GM19238 (cell line): ENCODE results near the gene SYNPR.

Experiments
- DNase-seq: peaks from one replicate; pipeline ENCODE4 v3.0.0; 2011; ENCODE audit warnings: low spot score; ENCODE audit not compliant: insufficient read length

SYNPR gene

DNA sequence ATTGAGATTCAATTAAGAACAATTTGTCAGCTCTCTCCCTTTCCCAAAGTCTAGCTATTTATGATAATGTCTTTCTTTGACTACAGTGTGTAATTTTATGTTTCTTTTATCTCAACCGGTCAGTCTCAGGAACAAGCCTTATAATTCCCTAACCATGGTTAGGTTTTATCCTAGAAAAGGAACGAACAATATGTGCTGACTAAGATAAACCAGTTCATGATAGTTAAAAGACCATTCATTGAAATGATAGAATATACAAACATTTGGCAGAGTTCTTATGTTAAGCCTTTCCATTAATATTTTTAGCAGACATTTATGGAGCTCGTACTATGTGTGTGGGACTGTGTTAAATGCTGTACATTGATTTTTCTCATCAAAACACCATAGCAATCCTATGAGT is 106.3 kb downstream of the SYNPR start:
- no peak for DNase-seq

DNA sequence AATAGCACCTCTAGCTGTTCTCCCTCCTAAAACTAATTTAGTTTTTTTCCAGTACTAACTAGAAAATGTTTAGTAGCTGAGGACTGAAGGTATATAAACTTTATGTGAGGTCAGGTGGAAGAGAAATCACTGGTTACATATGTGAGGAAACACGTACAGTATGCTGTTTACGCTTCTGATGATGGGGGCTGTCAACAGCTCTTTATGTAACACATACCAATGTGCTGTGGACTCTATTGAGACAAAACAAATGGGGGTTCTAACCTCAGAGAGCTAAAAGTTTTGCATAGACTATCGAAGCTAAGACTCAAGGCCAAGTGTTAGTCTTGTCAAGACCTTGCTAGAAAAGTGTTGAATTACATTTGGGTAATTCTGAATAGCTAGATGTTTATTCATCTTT is 107.5 kb downstream of the SYNPR start:
- DNase-seq: no peak

DNA sequence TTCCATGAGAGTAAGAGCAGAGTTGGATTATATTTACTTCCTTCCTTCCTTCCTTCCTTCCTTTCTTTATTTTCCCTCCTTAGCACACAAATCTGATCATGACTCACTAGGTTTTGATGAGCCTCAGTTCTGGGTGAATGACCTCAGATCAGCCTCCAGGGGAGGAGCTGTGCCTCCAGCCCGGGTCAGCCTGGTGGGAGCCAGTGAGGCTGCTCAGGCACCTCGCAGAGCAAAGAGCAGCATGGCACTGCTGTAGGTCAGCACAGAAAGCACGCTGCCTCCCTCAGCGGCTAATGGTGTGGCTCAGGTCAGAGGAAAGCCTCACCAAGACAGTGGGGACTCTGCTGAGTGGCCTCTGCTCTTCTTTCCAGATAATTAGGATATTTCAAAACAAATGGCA is 108.5 kb downstream of the SYNPR start:
- DNase-seq: no peak

DNA sequence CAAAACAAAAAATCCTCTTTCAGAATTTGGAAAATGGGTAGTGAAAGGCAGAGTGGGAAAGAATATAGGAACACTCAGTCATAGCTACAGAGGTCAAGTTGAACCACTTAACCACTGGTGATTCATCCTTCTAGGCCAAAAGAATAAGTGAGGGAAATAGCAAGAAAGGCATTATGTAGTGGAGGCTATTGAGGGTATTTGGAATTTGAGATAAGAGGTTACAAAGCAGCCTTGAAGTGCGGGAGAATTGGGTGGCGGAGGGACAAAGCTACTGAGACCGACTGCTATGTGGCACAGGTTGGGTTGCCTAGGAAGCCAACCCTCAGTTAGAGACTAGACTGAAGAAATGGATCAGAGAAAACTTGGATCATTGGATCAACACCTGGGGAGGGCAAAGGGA is 109.5 kb downstream of the SYNPR start:
- DNase-seq: no peak

DNA sequence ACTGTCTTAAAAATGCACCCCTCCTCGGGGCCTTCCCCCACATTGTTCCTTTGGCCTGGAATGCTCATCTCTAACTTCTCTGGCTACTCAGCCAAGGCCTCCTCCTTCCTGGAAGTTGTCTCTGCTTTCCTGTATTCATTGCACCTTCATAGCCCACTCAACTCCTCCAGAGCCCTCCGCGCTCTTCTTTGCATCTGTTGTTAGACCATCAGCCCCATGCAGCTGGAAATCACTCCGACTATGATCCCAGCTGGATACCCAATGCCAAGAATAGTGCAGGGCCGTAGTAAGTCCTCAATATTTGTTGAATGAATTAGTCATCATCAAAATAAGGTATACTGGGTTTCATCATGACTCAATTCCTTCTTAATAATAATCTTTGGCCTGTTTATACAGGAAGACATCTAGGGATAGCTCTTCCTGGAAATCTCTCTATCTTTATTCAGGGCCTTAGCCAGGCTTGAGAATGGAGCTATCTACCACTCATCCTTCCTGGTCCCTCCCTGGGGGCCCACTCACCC is 112.7 kb downstream of the SYNPR start:
- no peak for DNase-seq

DNA sequence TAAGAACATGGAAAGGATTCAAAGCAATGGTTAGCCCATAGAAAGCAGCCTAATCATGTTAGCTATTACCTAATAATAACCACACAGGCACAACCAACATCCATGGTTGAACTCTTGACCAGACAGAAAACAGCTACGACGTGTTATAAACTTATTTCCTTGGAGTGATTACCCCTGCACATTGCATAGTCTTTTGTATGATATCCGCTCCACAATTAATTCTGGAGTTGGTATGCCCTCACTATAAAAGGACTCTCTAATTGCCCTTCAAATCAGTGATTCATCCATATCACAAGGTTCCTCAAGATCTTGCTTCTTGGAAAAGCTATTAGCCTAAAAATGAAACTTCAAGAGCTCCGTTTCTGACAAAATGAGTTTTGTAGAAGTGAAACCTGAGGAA is 117.9 kb downstream of the SYNPR start:
- DNase-seq: no peak

DNA sequence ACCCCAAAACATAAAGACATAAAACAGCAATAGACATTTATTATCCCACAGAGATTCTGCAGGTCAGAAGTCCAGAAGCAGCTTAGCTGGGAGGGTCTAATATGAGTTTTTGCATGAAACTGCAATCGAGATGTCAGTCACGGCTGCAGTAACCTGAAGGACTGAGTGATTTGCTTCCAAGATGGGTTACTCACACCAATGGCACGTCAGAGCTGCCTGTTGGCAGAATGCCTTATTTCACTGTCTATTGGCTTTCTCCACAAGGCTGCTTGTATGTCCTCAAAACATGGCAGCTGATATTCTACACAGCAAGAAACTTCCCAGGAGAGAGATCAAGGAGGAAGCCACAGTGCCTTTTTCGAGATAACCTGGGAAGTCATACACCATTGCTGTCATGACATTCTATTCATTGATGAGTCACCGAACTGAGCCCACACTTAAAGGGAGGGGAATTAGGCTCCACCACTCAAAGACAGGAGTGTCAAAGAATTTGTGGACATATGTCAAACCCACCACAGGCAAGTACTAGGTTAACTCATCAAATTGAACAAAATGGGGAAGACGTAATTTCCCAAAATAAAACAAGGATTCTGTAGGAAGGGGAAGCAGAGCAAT is 122.2 kb downstream of the SYNPR start:
- DNase-seq: no peak

DNA sequence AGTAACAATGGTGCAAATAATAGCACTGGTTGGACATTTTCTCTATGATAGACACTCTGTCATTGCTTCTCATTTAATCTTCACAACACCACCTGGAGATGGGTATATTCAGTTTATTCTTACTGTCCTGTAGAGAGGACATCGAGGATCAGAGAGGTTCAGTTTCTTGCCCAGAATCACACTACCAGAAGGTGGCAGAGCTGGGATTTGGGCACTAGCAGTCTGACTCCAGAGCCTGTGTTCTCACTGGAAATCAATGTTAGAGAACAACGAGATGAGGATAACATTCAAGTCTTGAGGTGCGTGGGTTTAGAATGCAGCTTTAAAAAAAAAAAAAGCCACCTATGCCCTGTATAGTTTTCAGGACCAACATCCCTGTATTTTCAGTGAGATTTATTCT is 127.8 kb downstream of the SYNPR start:
- no peak for DNase-seq

DNA sequence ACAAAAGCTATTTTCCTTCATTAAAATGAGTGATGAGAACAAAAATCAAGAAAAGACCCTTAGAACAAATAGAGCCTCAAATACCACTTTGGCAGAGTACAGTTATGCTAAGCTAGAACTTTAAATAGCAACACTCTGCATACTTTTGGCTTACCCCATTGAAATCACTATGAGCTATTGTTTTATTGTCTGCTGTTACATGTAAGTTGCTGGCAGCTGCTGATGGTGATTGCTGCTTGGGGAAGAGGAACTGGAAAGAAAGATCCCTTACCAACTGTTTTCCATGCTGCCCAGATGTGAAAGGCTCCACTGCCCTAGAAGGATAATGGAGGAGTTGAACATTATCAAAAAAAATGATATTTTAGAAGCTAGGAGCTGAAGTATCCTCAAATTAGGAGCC is 135.4 kb downstream of the SYNPR start:
- DNase-seq: no peak

DNA sequence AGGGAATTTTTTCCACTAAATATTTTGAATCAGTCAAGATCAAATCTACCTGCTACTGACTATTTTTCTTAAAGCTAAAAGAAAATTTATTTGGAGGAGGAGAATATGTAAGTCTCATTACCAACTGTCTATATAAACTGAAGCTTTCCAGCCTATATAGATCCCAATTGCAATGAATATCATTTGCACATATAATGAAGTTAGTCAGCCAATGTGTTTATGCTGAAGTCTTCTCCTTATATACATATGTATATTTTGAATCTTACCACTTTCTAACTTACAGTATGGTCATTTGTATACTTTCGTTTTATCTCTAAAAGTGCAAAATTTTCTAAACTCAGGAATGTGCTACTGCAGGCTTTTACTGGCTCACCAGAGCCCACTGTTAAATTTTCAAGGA is 136.5 kb downstream of the SYNPR start:
- DNase-seq: no peak

DNA sequence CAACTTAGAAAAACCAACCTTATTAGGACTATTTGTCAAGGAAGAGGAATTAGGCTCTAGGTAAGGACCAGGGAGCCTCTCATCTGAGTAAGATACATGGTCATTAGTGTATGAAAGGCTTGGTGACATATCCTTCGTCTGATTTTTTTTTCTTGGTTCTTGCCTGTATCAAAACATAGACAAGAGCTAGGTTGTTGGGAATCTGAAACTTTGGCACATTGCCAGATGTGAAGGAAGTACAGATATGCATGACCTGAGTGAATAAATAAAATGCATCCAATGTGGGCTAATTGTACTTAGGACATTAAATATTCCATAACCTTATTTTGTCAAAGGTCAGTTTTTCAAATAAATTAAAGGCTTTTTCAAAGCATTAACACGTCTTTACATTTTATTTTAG is 151.8 kb downstream of the SYNPR start:
- DNase-seq: no peak

DNA sequence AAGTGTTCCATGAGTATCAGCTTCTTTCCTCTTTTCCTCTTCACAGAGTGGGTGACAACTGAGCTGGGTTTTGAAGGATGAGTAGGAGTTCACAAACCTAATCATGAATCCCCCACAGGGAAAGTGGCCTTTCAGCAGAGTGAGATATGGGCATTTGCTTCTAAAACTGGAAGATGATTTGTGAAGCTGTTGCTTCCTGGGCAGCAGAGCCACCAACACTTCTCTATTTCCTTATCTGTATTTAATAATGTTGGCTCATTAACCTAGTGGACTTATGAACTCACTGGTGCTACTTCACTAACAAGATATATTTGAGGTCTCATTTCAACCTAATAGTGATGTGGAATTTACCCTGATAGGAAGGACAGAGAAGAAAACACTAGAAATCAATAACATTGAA is 152.8 kb downstream of the SYNPR start:
- no peak for DNase-seq

DNA sequence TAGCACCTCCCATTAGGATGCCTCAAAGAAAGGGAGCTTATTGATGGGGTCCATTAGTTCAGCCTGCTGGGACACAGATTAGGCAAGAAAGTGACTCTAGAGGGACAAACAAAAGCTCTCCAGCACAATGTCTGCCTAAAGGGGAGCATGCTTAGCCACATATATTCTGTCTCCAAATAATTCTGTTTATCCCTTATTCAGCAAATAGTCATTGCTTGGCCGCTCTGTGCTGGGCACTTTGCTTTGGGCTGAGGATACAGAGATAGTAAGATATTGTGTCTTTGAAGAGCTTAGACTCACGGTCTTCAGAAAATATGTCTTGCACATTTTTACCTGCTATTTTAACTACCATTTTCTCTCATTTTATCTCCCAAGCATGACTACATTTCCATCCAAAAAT is 159.8 kb downstream of the SYNPR start:
- DNase-seq: no peak

DNA sequence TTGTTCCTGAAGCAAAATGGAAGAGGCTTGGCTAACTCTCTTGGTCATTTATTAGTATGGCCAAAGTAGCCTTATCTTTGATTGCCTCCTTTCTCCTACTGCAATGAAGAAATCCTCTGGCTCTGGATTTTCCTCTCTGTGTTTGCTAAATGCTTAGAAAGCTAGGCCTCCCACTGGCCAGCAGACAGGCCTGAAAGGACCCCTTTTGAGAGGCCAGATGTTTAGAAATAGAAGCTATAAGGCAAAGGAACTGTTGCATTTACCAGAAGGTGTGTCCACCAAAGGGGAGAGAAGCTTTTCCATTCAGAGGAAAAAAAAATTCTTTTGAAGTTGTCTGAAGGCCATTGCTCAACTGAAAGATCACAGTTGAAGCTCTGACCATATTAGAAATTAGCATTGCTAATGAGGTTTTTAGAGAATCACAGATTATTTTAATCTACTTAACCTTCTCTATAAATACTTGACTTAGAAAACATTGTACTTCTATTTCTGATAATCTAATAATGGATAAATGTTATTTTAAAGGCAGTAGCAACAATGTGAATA is 160.8 kb downstream of the SYNPR start:
- DNase-seq: no peak

DNA sequence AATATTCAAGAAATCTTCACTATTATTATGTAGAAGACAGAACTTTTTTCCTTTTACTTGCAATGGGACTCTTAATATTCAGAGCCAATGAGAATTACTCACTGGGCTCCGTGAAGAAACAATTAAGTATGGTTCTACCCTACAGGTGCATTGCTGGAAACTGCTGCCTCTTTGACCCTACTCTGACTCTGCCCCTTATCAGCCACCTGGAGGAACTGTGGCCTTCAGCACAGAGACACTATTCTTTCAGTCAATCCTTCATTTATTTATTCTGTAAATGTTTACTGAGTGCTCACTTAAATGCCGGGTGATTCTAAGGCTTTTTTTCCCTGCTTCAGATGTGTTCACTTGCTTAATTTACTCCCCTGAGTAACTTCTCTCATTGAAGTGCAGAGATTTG is 163.2 kb downstream of the SYNPR start:
- no peak for DNase-seq

DNA sequence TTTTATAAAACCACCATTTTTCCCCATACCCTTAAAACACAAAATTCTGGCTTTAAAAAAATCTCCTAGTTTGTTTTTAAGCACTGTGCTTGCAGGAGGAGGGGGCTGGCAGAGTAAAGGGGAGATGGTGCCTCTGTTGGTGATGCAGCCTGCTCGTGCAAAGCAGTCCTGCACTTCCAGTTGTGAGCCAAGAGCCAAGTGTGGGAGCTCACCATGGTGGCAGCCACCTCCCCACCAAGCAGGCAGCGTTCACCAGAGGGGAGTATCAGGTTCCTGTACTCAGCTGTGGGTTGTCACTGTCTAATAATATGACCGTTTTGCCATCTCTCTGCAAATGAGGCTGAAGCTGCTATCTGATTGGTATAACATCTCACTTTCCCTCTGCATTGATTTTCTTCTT is 164.8 kb downstream of the SYNPR start:
- no peak for DNase-seq

DNA sequence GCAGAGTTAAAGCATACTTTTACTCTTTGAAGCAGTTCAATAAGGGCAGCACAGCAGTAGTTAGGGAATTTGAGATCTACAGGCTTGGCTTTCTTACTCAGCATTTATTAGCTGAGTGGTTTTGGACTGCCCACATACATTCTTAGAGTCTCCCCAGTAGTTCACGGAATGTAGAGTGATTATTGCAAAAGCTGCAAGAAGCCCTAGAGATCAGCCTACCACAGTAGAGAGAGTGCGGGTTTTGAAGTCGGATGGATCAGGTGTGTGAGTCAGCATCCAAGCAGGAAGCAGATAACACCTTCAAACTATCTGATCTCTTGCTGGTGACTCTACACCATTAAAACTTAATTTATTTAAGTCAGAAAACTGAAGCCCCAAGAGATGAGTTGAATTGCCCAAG is 171.9 kb downstream of the SYNPR start:
- DNase-seq: no peak

DNA sequence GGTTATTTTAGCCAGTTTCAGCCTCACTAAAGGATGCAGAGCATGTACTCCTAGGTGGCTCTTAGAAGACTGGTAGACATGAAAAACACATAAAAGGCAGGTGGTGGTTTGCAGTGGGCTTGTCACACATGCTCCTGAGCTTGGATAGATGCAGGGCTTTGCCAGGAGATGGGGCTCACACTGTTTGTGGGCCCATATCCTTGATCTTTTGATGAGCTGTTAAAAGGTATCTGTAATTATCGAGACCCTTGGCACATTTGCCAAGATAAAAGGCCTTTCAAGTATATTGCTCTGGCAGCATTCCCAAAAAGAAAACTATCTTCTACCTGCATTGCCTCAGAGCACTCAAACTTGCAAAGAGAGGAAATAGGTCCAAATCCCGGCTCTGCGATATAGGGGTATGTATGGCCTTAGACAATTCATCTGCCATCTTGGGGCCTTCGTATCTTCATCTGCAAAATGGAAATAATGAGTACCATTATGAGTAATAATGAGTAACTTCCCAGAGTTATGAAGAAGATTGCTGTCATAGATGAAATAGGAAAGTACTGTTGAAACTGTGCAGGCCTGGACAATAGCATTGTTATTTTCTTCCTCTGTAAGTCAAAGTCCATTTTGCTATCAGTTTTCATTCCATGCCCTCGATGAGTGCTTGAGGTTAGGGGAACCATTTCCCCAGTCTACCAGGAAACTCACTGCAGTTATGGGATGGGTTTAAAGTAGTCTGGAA is 172.7 kb downstream of the SYNPR start:
- no peak for DNase-seq

DNA sequence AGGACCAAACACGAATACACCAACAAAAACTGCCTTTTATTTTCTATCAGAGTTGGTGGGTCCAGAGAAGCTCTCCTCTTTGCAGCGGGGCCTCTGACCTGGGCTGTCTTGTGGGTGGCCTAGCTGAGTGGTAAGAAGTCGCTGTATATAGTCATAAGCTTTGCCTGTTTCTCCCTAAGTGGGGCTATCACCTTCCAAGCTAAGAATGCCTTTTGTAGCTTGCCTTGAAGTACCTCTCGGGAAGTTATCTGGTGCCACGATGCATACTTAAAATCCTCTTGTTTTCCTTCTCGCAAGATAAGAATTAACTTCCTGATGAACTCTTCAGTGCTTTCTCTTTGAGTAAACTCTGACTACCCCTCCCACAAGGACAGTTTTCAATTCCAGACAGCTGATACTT is 178.8 kb downstream of the SYNPR start:
- DNase-seq: no peak

DNA sequence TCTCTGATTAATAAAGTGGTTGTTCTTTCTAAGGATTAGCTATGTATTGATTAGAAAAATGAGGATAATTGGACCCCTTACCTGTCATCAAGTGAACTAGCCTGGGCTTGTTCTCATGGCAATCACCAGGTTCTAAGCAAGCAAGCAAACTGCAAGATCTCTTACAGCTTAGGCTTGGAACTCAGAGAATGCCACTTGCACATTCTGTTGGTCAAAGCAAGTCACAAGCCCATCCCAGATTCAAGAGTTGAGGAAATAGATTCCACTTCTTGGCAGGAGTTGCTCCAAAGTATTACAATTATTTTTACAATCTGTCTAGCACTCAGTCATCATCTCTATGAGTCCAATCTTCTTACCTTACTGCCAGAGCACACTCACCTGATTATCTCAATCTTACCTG is 180.3 kb downstream of the SYNPR start:
- DNase-seq: no peak

DNA sequence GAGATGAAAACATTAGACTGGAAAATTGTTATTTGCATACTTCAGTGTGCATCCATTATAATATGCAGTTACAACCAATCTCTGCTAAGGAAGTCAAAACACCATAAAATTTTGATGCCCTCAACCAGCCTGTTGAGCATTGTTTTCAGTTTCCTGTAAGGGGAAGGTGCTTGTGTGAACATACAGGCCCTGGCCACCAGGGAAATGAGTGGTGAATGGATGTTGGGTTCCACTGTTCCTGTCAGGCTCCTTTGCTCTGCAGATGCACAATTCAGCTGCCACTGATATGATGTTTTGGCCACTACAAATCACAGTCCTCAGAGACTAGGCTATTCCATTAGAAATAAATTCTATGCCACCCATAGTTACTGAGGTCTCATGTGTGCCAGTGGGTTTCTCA is 184.6 kb downstream of the SYNPR start:
- DNase-seq: no peak

DNA sequence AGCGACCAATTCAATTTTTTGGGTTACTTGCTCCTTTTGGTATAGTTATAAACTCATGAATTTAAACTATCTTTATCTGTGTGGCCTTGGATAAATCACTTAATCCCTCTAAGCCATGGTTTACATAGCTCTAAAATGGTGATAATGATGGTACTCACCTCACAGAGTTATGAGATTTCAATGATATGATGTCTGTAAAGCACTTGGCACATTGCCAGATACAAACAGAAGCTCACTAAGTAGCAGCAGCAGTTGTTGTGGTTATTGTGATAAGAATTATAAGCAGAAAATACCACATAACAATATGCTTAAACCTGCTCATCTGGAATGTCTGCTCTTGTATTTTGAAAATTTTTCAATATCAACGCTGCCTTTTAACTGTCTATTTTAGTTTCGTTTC is 189.3 kb downstream of the SYNPR start:
- DNase-seq: no peak

DNA sequence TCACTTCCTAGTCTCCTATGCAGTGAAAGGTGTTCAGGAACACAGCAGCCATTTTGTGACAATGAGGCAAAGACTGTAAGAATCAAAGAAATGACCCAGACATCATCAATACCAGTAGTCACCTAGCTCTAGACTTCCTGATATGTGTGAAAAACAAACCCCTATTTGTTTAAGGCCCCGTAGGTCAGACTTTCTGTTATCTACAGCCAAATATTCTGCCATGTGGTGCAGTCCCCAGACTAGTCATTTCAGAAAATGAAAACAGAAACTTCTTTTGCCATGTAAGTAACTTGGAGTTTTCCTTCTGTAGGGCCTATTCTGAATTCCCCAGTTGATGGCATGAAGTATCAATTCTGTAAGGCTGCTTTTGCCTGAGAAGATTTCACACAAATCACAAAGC is 192.6 kb downstream of the SYNPR start:
- DNase-seq: no peak
